D721Med (cell line): ENCODE results near the gene SLAMF7.

ENCODE experiments used
- DNase-seq: peaks from one replicate; pipeline ENCODE4 v3.0.0; 2011; ENCODE audit warnings: low spot score; ENCODE audit not compliant: insufficient read length
- FAIRE-seq: peaks from 2 replicates; lab custom pipeline; 2011; peaks lifted over from hg19 to GRCh38; lab: Jason Lieb, UNC
- TF ChIP-seq, protein P1 (sequence below): IDR thresholded peaks from 2 replicates; pipeline ENCODE4 v1.5.1; 2012; ENCODE audit warnings: mild to moderate bottlenecking, control low read depth; ENCODE audit not compliant: insufficient read depth; ENCODE audit errors: missing control alignments

SLAMF7 gene

GRCh38 chr1:160795951-160796383 is 56.9 kb downstream of the SLAMF7 start, which contains the start of gene LY9:
Gene LY9 (plus strand): TSS chr1:160796174. CDS start chr1:160796188, 14 bp downstream.
- TF ChIP-seq, protein P1, sequence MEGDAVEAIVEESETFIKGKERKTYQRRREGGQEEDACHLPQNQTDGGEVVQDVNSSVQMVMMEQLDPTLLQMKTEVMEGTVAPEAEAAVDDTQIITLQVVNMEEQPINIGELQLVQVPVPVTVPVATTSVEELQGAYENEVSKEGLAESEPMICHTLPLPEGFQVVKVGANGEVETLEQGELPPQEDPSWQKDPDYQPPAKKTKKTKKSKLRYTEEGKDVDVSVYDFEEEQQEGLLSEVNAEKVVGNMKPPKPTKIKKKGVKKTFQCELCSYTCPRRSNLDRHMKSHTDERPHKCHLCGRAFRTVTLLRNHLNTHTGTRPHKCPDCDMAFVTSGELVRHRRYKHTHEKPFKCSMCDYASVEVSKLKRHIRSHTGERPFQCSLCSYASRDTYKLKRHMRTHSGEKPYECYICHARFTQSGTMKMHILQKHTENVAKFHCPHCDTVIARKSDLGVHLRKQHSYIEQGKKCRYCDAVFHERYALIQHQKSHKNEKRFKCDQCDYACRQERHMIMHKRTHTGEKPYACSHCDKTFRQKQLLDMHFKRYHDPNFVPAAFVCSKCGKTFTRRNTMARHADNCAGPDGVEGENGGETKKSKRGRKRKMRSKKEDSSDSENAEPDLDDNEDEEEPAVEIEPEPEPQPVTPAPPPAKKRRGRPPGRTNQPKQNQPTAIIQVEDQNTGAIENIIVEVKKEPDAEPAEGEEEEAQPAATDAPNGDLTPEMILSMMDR: no peak
- DNase-seq (no peak), FAIRE-seq (no peak)

GRCh38 chr1:160797271-160797709 is 58.2 kb downstream of the SLAMF7 start:
- FAIRE-seq: no peak

DNA sequence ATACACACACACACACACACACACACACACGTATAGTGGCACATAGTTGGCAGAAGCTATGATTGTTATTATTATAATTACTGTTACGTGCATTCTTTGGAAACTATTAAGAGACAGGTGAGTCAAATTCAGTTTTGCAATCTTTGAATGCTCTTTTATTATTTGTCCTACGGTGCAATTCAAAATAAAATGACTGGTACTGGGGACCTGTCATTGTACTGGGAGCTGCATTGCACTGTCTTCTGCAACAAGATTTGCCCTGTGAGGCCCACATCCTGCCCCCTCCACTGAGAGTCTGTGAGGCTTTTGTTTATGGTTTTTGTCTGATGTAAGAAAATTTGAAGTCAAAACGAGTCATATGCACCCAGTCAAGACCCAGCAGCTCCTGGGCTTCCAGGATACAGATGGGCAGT is 58.8 kb downstream of the SLAMF7 start:
- DNase-seq (no peak), FAIRE-seq (no peak)
- TF ChIP-seq, protein P1: no peak

More at GRCh38 chr1:160797271-160797709, 58.2 kb downstream of the SLAMF7 start:
- no peak for DNase-seq
- TF ChIP-seq, protein P1: no peak

- no peak for FAIRE-seq
Observed at GRCh38 chr1:160798439-160798838, 59.4 kb downstream of the SLAMF7 start.

DNA sequence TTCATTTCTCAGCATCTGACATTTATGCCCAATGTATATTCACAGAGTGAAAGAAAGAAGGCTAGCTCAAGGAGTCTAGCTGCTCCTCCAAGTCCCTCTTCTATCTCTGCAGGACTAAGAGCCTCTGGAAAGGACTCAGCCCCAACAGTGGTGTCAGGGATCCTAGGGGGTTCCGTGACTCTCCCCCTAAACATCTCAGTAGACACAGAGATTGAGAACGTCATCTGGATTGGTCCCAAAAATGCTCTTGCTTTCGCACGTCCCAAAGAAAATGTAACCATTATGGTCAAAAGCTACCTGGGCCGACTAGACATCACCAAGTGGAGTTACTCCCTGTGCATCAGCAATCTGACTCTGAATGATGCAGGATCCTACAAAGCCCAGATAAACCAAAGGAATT is 60.6 kb downstream of the SLAMF7 start:
- DNase-seq (no peak), FAIRE-seq (no peak)
- TF ChIP-seq, protein P1: no peak

More at GRCh38 chr1:160798439-160798838, 59.4 kb downstream of the SLAMF7 start:
- DNase-seq: no peak
- TF ChIP-seq, protein P1: no peak

GRCh38 chr1:160800142-160800541 is 61.1 kb downstream of the SLAMF7 start:
- TF ChIP-seq, protein P1: no peak
- DNase-seq: no peak
- no peak for FAIRE-seq

GRCh38 chr1:160800645-160801408 is 61.8 kb downstream of the SLAMF7 start:
- DNase-seq (no peak), FAIRE-seq (no peak)
- TF ChIP-seq, protein P1: no peak
